Stimulated activated CD8-positive, alpha-beta memory T cell treated with anti-CD3 and anti-CD28 coated beads, Interleukin-7, amount 100 ng/mL, for 1 hour (primary cell): ENCODE data around the gene TRAPPC6A.
"Not testable (repeated sequence)": the region's sequence is repeated elsewhere in the genome, so short reads cannot be mapped to it uniquely, and the experiment has no call there.

Experiments used
- DNase-seq, 2 donors: peaks; one replicate each; pipeline ENCODE4 v3.0.0-alpha.2; 2020; ENCODE audit warnings: low read depth in 2 of 2

Gene TRAPPC6A

DNA sequence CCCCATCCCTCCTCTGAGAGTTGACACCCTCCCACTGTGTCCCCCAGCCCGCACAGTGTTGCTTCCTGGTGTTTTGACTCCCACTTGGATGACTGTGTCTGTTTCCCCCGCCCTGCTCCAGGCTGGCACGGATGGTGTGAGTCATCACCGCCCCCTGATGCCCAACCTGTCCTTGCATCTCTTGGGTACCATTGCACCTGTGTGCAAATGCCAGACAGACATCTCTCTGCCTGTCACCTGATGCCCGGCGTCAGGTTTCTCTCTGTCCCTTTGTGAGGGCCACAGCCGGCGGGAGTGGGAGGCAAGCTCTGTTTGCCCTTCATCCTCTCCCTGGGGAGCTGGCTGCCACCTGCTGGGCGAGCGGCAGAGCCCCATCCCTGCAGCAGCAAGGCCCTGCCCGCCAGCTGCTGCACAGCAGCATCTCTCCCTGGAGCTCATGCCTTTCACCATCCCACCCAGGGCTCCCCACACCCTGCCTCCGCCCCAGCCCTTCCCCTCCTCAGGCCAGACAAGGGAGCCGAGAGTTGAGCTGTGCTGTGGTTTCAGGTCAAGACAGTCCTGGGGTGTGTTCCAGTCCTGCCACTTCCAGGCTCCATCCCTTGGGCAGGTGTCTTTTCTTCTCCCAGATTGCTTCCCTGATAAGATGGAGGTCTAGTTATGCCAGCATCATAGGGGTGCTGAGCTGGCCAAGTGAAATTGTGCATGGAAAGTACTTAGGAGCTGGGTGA, 47.0 kb downstream of the TRAPPC6A start:
- DNase-seq, result no peak

DNA sequence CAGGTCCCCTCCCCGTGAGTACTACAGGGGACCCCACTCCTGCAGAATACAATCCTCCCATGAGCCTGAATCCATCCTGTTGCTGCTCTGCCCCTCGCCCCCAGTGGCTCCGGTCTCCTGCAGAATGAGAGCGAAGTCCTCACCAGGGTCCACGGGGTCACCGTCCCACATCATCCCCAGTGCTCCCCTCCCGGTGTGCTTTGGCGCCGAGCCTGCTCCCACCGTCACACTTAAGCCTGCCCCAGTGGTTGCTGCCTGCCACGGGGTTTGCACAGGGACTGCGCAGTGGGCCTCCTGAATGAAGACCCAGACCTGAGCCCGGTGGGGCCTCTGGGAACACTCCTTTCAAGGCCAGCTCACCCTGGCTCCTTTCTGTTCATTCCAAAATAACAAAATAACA, 47.8 kb downstream of the TRAPPC6A start:
- DNase-seq, result no peak

DNA sequence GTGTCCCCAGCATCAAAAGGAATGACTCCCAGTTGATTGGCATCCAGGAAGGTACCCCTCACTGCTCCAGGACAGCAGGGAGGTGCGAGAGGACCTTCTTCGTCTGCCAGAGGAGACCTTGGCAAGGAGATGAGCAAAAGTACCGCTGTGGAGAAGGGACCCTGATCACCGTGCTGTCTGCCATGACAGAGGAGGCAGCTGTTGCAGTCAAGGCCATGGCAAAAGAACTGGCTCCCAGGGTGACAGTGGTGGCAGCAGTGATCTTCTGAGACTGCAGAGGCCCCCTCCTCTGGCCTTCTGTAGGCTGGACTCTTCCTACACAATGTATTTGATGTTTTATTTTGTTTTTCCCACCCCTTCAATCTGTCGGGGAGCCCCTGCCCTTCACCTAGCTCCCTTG, 49.2 kb downstream of the TRAPPC6A start:
- DNase-seq, result no peak

DNA sequence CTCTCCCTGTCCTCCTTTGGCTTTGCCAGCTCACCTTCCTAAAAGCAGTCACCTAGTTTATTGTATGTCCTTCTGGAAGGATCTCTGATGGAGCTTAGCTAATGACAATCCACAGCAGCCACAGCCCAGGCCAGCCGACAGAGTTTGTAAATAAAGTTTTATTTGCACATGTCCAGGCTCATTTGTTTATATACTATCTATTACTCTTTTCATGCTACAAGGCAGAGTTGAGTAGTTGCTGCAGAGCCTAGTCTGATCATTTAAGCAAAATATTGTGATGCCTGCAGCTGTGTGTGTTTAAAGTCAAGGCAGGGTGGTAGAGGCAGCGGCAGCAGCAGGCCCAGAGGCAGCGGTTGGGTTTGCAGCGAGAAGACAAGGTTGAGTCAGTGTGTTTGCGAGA, 49.9 kb downstream of the TRAPPC6A start:
- DNase-seq, result no peak

DNA sequence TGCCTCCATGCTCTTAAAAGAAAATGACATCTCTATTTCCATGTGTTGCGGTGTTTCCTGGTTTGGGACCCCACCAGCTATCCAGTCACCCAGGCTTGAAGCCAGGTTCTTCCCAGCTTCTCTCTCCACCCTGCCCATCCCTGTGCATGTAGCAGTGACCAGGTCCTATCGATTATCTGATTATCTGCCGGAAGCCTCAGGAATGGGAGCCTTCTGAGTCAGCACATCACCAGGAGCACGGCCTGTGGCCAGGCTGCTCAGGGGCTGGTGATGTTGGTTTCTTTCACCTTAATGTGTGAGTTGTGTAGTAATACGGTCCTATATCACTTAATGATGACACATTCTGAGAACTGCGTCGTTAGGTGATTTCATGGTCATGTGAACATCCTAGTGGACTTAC, 51.4 kb downstream of the TRAPPC6A start:
- DNase-seq, result no peak

DNA sequence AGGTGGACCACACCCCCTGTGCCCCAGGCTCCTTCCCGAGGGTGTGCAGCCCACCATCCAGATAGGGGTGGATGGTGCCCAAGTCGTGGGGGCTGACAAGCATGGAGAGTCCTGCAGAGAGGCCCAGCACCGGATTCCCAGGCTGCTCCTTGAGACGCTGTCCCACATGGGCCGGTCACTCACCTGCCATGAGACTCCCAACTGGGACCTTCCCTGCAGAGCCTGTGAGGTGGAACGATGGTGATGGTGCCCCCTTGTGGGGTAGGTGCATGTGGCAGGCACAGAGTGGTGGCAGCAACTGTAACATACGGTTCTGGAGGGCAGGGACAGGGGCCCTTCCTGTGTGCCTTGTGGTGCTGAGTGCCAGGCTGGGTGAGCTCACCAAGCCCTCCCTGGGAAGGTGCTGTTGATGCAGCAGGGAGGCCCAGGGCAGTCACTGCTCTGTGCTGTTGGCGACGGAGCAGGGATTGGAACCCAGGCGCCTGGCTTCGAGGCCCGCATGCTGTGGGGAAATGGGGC, 52.0 kb downstream of the TRAPPC6A start:
- peak; percentile 34 to 42 for DNase-seq

DNA sequence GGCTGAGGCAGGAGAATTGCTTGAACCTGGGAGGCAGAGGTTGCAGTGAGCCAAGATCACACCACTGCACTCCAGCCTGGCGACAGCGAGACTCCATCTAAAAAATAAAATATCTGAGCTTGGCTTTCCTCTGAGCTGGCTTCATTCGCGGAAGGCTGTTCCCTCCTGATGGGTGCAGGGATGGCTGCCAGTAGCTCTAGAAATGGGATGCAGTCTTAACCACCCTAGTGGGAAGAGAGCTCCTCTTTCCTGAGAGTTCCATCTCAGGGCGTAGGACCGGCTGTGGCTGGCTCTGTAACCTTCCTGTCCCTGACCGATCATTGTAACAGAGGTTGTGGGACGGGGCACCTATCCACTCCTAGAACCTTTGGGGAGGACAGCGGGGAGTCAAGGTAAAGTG, 52.7 kb downstream of the TRAPPC6A start:
- DNase-seq, result no peak

GRCh38 chr19:45124021-45124420, 54.0 kb downstream of the TRAPPC6A start:
- no peak for DNase-seq

GRCh38 chr19:45123440-45123850, 54.6 kb downstream of the TRAPPC6A start:
- no peak for DNase-seq

DNA sequence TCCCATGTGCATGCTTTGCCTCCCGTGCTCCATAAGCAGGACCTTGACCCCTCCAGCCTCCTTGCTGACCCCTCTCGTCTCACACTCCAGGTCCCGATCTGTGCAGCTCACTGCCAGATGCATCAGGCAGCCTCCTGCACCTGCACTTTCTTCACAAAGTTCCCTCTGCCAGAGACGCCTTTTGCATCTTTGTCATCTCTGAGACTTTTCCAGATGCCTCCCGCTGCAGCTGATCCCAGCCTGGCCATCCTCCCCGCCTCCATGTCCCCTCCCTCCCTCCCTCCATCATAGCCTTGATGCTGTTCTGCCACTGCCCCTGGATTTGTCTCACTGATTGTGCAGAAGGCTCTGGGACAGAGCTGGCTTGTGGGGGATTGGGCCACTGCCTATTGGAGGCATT, 55.2 kb downstream of the TRAPPC6A start:
- DNase-seq, result no peak

- DNase-seq, result no peak
Measured at GRCh38 chr19:45121827-45122345, 56.2 kb downstream of the TRAPPC6A start.

- no peak for DNase-seq
Measured at GRCh38 chr19:45119582-45119981, 58.5 kb downstream of the TRAPPC6A start.

DNA sequence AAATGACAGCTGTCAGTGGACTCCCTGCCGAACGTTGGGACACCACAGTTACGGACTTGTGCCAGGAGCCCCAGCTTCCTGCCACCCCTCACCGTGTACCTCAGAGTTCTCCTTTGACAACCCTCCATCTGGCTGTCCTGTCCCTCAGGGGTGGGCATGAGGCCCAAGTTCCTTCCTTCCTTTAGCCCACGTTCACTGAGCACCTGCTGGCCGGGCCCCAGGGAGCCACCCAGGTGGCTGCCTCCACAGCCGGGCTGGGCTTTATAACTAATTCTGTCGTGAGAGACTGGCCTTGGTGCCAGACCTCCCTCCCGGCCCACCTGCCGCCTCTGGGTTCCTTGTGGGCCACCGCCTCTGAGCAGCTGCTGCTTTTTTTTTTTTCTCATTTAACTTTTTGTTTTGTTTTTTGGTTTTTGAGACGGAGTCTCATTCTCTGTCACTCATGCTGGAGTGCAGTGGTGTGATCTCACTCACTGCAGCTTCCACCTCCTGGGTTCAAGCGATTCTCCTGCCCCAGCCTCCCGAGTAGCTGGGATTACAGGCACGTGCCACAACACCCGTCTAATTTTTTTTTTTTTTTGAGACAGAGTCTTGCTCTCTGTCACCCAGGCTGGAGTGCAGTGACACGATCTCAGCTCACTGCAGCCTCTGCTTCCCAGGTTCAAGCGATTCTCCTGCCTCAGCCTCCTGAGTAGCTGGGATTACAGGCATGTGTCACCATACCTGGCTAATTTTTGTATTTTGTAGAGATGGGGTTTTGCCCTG, 59.3 kb downstream of the TRAPPC6A start:
- DNase-seq, result not testable (repeated sequence)

DNA sequence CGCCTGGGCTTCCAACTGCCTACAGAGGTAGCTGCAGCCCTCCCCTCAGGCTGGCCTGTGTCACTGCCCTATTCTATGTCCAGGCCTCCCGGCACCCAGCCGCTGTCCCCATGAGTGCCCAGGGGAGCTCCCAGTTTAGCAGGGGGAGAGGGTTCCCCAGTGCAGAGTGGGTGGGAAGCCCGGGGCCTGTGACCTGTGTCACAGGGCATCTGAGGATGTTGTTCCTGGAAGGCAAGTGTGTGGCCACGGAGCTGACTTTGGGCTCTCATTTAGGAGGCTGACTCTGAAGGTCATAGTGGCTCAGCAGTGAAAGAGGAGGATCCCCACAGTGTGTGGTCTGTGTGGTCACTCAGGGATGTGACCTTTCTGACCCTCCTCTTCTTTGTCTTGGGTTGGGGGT, 59.9 kb downstream of the TRAPPC6A start:
- DNase-seq, result no peak

DNA sequence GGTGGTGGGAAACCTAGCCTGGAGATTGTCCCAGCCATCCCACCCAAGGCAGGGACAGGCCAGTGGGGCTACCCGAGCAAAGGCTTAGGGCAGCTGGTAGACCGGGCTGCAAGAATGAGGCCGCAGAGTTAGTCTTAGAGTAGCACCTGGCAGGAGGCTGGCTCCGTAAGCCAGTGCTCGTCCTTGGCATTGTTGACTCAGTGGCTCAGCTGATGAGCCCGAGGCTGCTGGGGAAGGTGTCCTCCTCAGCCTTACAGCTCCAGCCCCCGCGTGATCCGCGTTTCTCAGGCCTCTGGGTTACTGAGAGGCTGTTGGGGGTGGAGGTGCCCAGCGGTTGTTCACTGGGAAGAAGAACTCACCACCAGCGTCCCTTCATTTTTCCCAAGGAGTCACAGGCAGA, 60.4 kb downstream of the TRAPPC6A start:
- DNase-seq, result no peak

DNA sequence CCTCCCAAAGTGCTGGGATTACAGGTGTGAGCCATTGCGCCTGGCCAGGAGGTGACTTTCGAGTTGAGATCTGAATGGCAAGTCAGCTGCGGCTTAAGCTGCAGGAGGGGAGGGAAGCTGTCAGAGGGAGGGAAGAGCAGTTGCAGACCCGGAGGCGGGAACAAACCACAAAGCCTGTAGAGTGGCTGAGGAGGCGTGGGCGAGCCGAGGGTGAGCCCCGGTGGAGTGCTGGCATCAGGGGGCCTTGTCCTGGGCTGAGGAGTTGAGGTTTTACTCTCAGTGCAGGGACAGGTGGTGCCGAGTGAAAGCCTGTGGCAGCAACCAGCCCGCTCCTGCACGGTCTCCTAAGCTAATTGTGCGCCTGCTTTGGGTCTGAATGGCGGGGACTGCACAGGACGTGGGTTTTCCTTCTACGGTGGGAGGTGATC, 60.9 kb downstream of the TRAPPC6A start:
- DNase-seq, result no peak

DNA sequence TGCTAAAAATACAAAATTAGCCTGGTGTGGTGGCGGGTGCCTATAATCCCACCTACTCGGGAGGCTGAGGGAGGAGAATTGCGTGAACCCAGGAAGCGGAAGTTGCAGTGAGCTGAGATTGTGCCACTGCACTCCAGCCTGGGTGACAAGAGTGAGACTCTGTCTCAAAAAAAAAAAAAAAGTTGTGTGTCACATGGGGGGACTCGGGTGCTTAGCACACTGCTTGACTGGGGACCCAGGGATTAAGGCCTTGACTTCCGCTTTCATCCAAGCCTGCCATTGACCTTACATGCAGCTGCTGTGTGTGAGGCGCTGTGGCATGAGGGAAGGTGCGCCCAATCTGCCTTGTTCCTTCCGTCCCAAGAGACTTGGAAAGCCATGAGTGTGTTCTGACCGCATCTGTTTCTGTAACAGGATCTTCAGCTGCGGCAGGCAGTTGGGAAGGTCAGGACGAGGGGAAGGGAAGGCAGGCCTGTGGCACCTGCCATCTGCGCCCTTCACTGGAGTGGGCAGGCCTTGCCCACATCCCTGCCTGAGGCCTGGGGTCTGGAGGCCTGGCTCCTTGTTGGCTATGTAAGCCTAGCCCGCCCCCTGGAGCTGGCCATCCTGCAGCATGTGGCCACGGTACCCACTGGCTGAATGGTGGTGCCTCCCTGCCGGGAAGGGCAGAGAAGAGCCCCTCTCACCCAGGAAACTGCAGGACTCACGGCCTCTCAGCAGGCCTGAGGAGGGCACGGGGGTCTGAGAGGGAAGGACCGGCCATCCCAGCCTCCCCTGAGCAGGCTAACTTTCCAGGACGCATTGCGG, 62.0 kb downstream of the TRAPPC6A start:
- no peak for DNase-seq

GRCh38 chr19:45114116-45114515, 63.9 kb downstream of the TRAPPC6A start:
- no peak for DNase-seq

GRCh38 chr19:45113628-45114027, 64.4 kb downstream of the TRAPPC6A start:
- no peak for DNase-seq
